OCI-LY1 (cell line): ENCODE measurements around the gene TMEM186.

ENCODE experiments used
- EZH2 ChIP-seq: fragments of 200-600 bp; sonication (generic), shearing (Covaris generic); IDR thresholded peaks from 2 replicates; pipeline ENCODE4 v1.8.0; 2017; ENCODE audit warnings: borderline replicate concordance, mixed run types, mild to moderate bottlenecking, antibody characterized with exemption, low read length, moderate library complexity, mixed read lengths
- TF ChIP-seq, protein P1 (sequence below): fragments of 200-600 bp; sonication (generic), shearing (Covaris generic); IDR thresholded peaks from 2 replicates; pipeline ENCODE4 v1.5.1; 2017; ENCODE audit warnings: mild to moderate bottlenecking, antibody characterized with exemption, low read length, moderate library complexity, mixed read lengths

DNA sequence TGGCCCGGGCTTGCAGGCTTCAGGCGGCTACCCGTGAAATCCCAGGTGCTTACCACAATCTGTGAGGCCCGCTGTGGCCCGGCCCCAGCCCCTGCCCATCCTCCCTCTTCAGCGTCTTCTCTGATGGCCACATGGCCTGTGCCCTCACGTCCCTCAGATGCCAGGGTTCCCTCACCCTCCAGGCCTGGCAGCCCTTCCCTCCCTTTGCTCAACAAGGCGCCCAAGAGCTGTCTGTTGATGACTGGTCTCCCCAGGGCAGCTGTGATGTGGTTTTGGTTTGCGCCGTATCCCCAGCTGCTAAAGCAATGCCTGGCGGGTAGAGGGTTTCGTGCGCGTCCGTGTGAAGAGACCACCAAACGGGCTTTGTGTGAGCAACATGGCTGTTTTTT lies 35.3 kb upstream of the TMEM186 start:
- no peak for TF ChIP-seq EZH2
- TF ChIP-seq, protein P1, sequence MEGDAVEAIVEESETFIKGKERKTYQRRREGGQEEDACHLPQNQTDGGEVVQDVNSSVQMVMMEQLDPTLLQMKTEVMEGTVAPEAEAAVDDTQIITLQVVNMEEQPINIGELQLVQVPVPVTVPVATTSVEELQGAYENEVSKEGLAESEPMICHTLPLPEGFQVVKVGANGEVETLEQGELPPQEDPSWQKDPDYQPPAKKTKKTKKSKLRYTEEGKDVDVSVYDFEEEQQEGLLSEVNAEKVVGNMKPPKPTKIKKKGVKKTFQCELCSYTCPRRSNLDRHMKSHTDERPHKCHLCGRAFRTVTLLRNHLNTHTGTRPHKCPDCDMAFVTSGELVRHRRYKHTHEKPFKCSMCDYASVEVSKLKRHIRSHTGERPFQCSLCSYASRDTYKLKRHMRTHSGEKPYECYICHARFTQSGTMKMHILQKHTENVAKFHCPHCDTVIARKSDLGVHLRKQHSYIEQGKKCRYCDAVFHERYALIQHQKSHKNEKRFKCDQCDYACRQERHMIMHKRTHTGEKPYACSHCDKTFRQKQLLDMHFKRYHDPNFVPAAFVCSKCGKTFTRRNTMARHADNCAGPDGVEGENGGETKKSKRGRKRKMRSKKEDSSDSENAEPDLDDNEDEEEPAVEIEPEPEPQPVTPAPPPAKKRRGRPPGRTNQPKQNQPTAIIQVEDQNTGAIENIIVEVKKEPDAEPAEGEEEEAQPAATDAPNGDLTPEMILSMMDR: no peak
